RWPE2 (cell line): Measurements from ENCODE around the gene LRFN4.

Source experiments
- ATAC-seq: fragments of 200-7000 bp; cut with Tn5 transposase; 3 replicates; pipeline ENCODE4 v1.9.1; 2021; ENCODE audit warnings: low read depth
- DNase-seq: peaks from one replicate; pipeline ENCODE4 v3.0.0-alpha.2; 2020; ENCODE audit warnings: low spot score
- H3K27ac ChIP-seq: fragments of 450-650 bp; 2 replicates; pipeline ENCODE4 v1.5.1; 2017; ENCODE audit warnings: mild to moderate bottlenecking; ENCODE audit not compliant: poor library complexity, severe bottlenecking
- H3K27me3 ChIP-seq: fragments of 250-450 bp; sonication (Bioruptor Pico); 2 replicates; pipeline ENCODE4 v1.5.1; 2021; ENCODE audit warnings: mild to moderate bottlenecking, moderate library complexity; ENCODE audit not compliant: insufficient read depth, poor library complexity, severe bottlenecking
- H3K36me3 ChIP-seq: fragments of 250-450 bp; sonication (Bioruptor Pico); 2 replicates; pipeline ENCODE4 v1.5.1; 2020; ENCODE audit warnings: low read depth, mild to moderate bottlenecking, moderate library complexity
- H3K4me1 ChIP-seq: fragments of 250-450 bp; sonication (Bioruptor Pico); 2 replicates; pipeline ENCODE4 v1.5.1; 2021; ENCODE audit warnings: mild to moderate bottlenecking, moderate library complexity; ENCODE audit not compliant: insufficient read depth, poor library complexity, severe bottlenecking
- H3K4me3 ChIP-seq: fragments of 250-450 bp; sonication (Bioruptor Pico); 2 replicates; pipeline ENCODE4 v1.5.1; 2021; ENCODE audit warnings: mild to moderate bottlenecking, moderate library complexity; ENCODE audit not compliant: severe bottlenecking
- H3K9me3 ChIP-seq: fragments of 250-450 bp; sonication (Bioruptor Pico); 2 replicates; pipeline ENCODE4 v1.5.1; 2021; ENCODE audit warnings: mild to moderate bottlenecking, moderate library complexity; ENCODE audit not compliant: severe bottlenecking
- CTCF ChIP-seq: fragments of 450-650 bp; IDR thresholded peaks from one replicate; pipeline ENCODE4 v1.5.1; 2017; ENCODE audit warnings: mild to moderate bottlenecking, moderate library complexity; ENCODE audit not compliant: poor library complexity, severe bottlenecking

Gene LRFN4

GRCh38 chr11:66891851-66892660 is 35.2 kb downstream of the LRFN4 start:
- H3K4me3 ChIP-seq: no peak overlapping the region
- TF ChIP-seq CTCF: no peak
- peak overlapping the region; percentile 61 for H3K27ac ChIP-seq
- ATAC-seq (peak; percentile 97), DNase-seq (peak; percentile 88)
- H3K9me3 ChIP-seq: no peaks in the 10 kb centered on the region
- no peaks in the 10 kb centered on the region for H3K27me3 ChIP-seq
- peaks cover 21% of the 10 kb centered on the region for H3K4me1 ChIP-seq
- 0 out of 2 replicates have a peak, but pooled peaks cover 6% of the 10 kb centered on the region for H3K36me3 ChIP-seq

DNA sequence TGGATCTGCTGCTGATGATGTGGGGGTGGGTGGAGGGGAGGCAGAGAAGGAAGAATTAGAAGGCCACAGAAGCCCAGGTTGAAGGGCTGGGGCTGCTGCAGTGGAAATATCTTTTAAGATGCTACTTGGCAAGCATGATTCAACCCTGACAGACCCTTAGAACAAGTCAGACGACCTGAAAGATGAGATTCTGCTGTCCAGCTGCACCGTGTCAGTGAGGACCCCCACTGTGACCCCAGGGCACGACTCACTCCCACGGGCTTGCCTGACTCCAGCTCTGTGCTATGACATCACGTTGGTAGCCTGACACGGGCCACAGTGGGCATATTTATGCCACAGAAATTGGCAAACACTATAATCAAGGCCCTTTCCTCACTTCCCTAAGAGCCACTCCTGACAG is 36.0 kb downstream of the LRFN4 start:
- H3K27me3 ChIP-seq: no peaks in the 10 kb centered on the region
- 0 out of 2 replicates have a peak, but pooled peaks cover 6% of the 10 kb centered on the region for H3K36me3 ChIP-seq
- no peak for ATAC-seq
- no peaks in the 10 kb centered on the region for H3K9me3 ChIP-seq
- DNase-seq: no peak
- H3K4me3 ChIP-seq: no peak overlapping the region
- peak overlapping the region; percentile 61 for H3K27ac ChIP-seq
- TF ChIP-seq CTCF: no peak
- peaks cover 21% of the 10 kb centered on the region for H3K4me1 ChIP-seq

DNA sequence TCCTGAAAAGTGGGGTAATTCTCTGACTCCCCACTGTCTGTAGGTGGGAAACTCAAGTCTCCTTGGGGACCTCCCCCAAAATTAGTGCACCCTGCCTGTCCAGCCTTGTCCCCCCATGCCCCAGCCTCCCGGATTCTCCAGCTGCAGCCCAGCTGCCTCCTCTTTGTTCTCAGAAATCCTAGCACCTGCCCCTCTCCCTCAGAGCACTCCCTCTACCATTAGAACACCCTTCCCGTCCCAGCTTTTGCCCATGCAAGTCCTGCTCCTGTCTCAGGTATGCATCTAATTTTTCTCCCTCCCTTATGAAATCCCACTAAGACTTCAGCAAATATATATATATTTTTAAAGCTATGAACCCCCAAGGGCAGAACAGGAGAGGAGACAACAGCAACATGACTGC is 37.3 kb downstream of the LRFN4 start:
- DNase-seq (no peak), ATAC-seq (no peak)
- Histone ChIP-seq H3K27me3 (no peaks in the 10 kb centered on the region), H3K4me1 (peaks cover 27% of the 10 kb centered on the region), H3K9me3 (no peaks in the 10 kb centered on the region), H3K36me3 (no peaks in the 10 kb centered on the region), H3K27ac (no peak overlapping the region), H3K4me3 (no peak overlapping the region)
- no peak for TF ChIP-seq CTCF

- H3K36me3 ChIP-seq: no peaks in the 10 kb centered on the region
These were observed 45.1 kb downstream of the LRFN4 start for GRCh38 chr11:66901964-66902390.

More at GRCh38 chr11:66901964-66902390, 45.1 kb downstream of the LRFN4 start:
- no peak for TF ChIP-seq CTCF
- no peaks in the 10 kb centered on the region for H3K27me3 ChIP-seq
- DNase-seq: no peak
- H3K27ac ChIP-seq: no peak overlapping the region
- H3K4me3 ChIP-seq: no peak overlapping the region
- peaks cover 35% of the 10 kb centered on the region for H3K4me1 ChIP-seq
- H3K9me3 ChIP-seq: no peaks in the 10 kb centered on the region
- no peak for ATAC-seq
